Loucy (cell line): Measurements from ENCODE around the gene ASTN2.

Experiments used
- EZH2phosphoT487 ChIP-seq: fragments of 200-600 bp; IDR thresholded peaks from 2 replicates; pipeline ENCODE4 v1.6.1; 2018; ENCODE audit warnings: antibody characterized with exemption, mild to moderate bottlenecking, moderate library complexity, borderline replicate concordance
- TF ChIP-seq, protein P1 (sequence below): fragments of 200-600 bp; sonication (generic); conservative IDR thresholded peaks from 2 replicates; pipeline ENCODE4 v1.5.1; 2014; ENCODE audit warnings: mild to moderate bottlenecking, antibody characterized with exemption, low read length

DNA sequence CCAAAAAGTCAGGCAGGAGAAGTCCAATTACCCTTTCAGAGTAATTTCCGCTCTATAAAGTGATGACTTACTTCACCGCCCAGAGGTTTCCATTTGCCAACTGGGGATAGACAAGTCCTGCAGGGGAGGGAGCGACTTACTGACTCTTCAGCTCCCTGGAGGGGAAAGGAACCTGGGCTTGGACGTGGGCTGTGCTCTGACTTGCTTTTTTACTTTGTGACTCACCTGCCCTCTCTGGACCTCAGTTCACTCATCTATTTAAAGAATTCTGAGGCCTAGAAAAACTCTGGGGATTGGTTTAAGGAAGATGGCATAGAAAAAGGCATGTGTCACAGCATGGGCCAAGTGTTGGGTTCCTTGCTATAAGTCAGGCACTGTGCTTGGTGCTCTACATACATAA is 908.2 kb downstream of the ASTN2 start:
- TF ChIP-seq, protein P1, sequence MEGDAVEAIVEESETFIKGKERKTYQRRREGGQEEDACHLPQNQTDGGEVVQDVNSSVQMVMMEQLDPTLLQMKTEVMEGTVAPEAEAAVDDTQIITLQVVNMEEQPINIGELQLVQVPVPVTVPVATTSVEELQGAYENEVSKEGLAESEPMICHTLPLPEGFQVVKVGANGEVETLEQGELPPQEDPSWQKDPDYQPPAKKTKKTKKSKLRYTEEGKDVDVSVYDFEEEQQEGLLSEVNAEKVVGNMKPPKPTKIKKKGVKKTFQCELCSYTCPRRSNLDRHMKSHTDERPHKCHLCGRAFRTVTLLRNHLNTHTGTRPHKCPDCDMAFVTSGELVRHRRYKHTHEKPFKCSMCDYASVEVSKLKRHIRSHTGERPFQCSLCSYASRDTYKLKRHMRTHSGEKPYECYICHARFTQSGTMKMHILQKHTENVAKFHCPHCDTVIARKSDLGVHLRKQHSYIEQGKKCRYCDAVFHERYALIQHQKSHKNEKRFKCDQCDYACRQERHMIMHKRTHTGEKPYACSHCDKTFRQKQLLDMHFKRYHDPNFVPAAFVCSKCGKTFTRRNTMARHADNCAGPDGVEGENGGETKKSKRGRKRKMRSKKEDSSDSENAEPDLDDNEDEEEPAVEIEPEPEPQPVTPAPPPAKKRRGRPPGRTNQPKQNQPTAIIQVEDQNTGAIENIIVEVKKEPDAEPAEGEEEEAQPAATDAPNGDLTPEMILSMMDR: no peak
- no peak for TF ChIP-seq EZH2phosphoT487
